Left hindlimb (tissue), 1 donor: Measurements from ENCODE around the gene SPOUT1.

Experiments
- DNase-seq: peaks from one replicate; pipeline ENCODE4 v3.0.0-alpha.2; 2018

The SPOUT1 gene

GRCh38 chr9:128770286-128771030 is 59.1 kb downstream of the SPOUT1 start:
- DNase-seq, result no peak
